IPS-NIHi7 (cell line): Measurements from ENCODE around the gene ZC3H15.
A peak's percentile ranks its signal among the peaks of the same experiment; 100 is the strongest.
"Not testable (repeated sequence)": the region's sequence is repeated elsewhere in the genome, so short reads cannot be mapped to it uniquely, and the experiment has no call there.

Source experiments
- DNase-seq: peaks from one replicate; pipeline ENCODE4 v3.0.0; 2012; ENCODE audit warnings: mixed read lengths; ENCODE audit errors: extremely low spot score

Gene ZC3H15

DNA sequence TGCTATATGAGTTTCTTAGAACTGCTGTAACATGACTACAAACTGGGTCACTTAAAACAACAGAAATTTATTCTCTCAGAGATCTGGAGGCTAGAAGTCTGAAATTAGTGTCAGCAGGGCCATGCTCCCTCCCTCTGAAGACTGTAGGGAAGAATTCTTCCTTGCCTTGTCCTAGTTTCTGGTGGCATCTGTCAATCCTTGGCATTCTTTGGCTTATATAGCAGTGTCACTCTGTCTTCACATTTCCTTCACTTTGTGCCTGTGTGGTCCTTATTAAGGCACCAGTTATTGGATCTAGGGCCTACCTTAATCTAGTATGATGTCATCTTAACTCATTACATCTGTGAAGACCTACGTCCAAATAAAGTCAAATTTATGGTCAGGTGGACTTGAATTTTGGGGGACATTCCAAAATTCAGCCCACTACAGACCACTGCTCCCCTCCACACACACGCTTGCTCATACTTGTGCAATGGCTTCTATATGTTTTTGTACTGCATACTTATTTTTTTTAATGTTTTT, 7.6 kb downstream of the ZC3H15 start:
- no peak for DNase-seq

DNA sequence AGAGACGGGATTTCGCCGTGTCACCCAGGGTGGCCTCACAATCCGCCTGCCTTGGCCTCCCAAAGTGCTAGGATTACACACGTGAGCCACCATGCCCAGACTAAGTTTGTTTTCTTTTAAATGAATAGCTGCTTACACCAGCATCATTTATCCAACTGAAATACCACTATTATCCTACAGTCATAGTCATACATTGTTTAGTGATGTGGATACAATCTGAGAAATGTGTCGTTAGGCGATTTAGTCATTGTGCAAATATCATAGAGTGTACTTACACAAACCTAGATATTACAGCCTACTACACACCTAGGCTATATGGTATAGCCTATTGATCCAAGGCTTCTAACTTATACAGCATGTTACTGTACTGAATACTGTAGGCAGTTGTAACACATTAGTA, 10.3 kb downstream of the ZC3H15 start:
- no peak for DNase-seq

DNA sequence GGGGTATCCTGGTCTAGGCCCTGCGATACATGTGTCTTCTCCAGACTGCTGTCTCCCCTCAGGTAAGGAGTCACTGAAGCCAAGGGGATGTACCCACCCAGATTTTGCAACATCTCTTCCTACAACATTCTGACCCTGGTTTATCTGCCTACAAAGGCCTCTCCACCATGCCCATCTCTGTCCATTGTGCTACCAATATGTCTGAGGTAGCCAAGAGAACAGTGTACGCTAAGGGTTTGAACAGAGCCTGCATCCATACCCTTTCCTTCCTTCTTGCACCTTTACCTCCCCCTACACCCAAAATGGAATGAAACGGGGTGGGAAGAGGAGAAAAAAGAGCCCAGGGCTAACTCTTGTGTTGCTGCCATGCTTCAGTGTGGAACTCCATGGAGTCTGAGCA, 11.9 kb downstream of the ZC3H15 start:
- DNase-seq, result no peak

DNA sequence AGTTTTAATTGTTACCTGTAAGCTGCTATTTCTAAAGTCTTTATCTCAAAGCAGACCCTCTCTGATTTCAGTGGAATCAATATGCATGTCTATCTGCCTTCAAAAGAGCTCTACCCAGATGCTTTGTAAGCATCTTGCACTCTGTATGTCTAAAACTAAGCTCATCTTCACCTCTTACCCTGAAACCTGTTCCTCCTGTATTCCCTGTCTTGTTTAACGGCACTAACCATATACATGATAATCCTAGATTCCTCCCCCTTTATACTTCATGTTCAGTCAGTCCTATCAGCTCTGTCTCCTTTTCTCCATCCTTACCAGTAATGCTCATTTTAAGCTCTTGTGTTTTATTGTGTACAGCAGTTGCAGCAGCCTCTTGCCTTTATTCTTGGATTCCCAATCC, 12.8 kb downstream of the ZC3H15 start:
- no peak for DNase-seq

DNA sequence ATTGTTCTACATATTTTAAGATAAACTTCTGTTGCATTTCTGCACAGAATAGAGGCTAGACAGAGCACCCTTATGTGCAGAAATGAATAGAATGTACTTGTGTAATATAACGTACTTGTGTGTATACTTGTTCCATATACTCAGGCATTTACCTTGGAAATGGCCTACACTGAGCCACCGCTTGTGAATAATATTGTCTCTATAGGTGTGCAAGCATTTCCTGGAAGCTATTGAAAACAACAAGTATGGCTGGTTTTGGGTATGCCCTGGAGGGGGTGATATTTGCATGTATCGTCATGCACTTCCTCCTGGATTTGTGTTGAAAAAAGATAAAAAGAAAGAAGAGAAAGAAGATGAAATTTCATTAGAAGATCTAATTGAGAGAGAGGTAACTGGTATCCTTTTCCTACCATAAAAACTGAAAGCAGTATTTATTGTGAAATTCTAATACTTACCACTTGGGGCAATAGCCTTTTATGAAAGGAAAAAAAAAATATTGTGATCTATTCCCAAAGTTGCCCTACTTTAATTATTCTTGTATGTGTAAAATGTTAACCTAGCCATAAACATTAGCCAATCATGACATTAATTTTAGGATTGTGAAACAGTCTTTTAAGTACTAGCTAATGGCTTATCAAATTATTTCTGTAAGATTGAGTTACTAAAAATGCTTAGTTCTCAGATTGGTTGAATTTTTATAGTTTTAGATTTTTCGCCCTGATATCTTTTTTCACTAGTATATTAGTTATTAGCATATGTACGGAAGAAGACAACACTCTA, 18.0 kb downstream of the ZC3H15 start:
- peak; percentile 12 for DNase-seq

DNA sequence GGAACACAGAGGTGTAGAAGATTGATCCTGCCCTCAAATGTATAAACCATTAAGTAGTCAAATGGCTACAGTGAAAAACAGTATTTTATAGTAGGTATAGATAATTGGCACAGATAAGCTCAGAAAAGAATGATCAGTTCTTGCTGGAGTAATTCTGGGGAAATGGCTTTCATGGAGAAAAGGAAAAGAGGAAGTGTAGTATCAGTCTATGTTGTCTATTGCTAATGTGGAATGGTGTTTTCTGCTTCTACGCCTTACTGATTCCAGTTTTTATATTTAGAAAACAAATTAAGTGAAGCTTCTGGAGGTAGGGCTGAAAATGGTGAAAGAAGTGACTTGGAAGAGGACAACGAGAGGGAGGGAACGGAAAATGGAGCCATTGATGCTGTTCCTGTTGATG, 22.2 kb downstream of the ZC3H15 start:
- no peak for DNase-seq

DNA sequence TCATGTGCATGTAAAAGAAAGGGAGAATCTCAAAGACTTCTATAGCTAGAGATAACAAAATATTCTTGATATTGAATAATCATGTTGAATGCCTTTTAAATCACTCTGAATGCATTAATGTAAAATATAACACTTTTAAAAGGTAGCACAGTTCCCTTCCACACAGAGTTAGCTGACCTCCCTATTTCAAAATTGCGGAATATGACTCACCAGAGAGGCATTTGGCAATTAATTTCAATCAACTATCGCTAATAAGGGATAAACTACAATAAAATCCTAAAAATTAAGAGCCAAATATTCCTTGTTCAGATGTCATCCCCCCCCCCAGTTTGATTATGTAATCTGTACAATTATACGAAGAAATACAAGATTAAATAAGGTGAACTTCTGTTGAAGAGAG, 29.3 kb downstream of the ZC3H15 start:
- DNase-seq, result no peak

DNA sequence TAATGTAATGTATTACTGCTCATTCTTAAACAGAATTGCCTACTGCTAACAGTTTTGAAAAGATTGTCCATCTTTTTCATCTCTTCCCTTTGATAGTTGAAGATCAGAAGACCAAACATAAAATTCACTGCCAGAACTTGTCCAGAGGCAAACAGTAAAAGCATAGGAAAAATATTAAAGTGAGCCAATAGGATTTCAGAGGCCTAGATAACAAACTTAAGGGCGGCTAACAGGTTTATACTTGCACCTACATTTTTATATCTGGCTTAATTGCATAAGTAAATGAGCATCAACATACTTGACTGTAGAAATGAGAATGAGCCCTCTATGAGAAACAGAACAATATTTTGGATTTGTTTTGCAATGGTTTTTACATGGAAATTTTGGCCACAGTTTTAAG, 30.3 kb downstream of the ZC3H15 start:
- DNase-seq, result no peak

DNA sequence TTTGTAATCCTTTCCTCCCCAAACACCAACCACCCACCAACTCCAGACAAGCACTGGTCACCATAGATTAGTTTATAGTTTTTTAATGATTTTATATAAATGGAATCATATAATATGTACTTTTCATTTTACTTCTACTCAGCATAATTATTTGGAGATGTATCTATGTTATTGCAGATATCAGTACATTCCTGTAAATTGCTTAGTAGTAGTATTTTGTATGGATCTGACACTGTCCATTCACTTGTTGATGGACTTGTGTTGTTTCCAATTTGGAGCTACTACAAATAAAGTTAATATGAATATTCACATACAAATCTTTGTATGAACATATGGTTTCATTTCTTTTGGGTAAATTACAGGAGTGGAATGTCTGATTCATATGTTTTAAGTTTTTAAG, 31.0 kb downstream of the ZC3H15 start:
- no peak for DNase-seq

DNA sequence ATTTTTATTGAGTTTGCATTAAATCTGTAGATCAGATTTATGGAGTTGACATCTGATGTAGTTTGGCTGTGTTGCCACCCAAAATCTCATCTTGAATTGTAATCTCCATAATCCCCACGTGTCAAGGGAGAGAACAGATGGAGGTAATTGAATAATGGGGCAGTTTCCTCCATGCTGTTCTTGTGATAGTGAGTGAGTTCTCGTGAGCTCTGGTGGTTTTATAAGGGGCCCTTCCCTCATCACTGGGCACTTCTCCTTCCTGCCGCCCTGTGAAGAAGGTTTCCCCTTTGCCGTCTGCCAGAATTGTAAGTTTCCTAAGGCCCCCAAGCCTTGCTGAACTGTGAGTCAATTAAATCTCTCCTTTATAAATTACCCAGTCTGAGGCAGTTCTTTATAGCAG, 32.2 kb downstream of the ZC3H15 start:
- DNase-seq, result no peak

DNA sequence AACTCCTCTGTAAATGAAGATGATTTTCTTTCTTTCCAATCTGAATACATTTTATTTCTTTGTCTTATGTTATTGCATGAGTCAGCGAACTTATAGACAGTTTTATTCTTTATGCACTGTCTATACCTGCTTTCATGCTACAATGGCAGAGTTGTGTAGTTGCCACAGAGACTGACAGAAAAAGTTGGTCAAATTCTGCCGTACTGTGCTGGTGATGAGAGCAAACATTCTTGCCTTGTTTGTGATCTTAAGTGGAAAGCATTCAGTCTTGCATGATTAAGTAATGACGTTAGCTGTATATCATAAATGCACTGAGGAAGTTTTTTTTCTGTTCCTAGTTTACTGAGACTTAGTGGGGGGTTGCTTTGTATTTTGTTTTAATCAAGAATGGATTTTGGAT, 32.9 kb downstream of the ZC3H15 start:
- no peak for DNase-seq

DNA sequence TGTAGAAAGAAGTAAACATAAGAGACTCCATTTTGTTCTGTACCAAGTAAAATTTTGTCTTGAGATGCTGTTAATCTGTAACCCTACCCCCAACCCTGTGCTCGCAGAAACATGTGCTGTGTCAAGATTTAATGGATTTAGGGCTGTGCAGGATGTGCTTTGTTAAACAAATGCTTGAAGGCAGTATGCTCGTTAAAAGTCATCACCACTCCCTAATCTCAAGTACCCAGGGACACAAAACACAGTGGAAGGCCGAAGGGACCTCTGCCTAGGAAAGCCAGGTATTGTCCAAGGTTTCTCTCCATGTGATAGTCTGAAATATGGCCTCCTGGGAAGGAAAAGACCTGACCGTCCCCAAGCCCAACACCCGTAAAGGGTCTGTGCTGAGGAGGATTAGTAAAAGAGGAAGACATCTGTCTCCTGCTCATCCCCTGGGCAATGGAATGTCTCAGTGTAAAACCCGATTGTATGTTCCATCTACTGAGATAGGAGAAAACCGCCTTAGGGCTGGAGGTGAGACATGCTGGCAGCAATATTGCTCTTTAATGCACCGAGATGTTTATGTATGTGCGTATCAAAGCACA, 35.6 kb downstream of the ZC3H15 start:
- DNase-seq, result not testable (repeated sequence)

DNA sequence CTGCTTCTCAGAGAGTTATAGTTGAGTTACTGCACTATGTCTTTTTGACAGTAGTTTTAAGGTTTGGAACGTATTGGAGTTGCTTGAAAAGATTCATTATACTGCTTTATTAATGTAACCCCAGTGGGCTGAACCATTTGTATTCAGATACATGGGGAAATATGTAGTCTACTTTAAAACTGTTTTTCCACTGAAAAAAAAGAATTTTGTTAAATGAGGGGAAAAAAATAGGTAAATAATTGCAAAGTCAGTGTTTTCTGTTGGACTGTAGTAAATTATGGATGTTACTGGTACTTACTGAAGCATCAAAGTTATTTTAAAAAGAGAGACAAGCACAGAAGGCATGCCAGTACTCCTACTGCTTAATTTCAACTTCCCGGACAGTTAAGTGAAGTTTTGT, 36.4 kb downstream of the ZC3H15 start:
- DNase-seq, result no peak

DNA sequence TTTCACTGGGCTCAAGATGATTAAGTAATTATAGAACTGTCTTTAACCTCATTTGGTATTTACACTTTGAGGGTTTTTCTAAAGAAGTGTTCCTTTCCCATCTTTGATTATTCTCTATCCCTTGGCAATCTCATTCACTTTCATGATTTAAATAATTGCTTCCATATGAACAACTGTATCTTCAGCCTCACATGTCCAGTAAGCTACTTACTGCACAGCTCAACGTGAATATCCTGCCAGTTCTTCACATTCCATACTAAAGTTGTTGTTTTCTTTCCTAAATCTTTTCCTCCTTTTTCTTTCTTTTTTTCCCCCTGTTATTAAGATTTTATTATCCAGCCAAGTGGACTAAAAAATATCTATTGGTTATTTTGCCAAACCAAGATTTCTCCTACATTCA, 37.7 kb downstream of the ZC3H15 start:
- no peak for DNase-seq

DNA sequence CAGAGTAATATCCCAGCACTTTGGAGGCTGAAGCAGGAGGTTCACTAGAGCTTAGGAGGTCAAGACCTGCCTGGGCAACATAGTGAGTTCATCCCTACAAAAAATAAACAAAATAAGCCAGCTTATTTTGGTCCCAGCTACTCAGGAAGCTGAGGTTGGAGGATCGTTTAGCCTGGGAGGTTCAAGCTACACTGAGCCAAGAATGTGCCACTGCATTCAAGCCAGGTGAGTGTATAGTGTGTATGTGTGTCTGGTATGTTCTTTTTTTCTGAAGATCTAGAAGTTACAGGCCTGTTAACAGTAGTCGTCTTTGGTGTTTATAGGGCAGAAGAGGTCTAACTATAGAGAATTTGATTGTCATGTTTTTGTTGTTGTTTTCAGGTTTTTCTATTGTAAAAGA, 40.2 kb downstream of the ZC3H15 start:
- DNase-seq, result no peak

DNA sequence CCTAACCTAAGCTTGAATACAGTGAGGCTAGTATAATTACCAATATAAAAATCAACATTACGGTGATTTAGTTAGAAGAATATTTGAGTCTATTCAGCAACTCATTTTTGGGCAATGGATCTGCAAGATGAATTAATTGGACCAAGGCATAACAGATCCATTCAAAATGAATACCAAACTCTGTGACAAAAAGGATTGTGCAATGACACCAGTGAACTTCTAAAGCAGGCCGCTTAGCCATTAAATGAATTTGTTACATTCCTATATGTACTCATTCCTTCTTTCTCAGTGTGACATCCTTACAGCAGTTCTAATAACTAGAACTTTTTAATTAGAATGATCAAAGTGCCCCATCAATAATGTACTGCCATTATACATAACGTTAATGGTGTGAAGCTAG, 44.3 kb downstream of the ZC3H15 start:
- DNase-seq, result no peak

DNA sequence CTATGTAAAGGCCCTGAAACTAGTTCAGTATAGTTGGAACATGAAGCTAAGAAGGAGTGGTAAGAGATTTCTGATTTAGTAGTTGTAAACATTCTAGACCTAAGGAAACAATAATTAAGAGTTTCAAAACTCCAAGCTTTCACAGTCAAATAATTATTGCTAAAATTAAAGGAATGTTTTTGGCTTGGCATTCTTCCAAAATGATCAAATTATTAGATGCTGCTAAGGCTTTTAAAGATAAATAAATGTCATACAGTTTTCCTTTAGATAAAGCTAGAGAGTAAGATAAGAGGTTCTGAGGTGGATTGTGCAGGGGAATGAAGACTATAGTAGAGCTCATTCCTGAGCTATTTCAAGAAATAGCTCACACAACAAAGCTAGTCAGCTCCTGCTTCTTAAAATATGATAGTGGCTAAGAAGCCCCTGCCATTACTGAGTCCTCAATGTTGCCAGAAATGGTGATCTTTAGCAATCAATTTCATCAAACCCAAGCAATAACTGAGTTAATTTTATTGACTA, 45.3 kb downstream of the ZC3H15 start:
- no peak for DNase-seq

DNA sequence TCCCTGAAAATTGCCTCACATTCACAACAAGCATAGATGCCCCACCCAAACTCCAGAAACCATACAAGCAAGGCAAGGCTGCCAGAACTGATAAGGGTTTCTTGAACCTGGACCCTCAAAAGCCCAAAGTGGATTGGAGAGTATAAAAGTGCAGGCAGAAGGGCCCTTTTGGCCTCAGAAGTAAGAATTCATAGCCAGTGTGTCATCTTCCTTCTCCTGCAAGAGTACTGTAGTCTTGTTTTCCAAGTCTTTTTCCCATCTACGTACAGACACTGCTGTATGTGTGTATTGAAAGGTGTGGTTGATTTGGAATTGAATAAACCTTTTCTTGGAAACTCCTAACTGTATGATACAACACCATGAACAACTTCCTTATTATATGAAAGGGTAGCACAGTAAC, 46.8 kb downstream of the ZC3H15 start:
- no peak for DNase-seq

DNA sequence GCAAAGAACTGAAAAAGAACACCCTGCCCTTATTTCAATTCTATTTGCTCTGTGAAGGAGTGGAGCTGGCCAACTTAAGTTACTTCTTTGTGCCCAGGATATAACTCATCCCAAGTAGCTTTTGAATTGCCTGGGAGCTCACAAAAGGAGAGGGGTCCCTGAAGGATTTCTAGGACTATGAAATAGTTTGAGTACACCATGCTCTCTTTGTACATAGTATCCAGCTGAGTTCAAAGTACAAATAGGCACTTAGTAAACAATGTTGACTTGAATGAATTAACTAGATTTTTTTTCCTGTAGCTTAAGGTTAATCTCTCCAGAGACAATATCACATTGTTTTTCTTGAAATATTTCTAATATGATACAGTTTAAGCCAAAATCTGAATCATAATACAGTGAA, 47.7 kb downstream of the ZC3H15 start:
- no peak for DNase-seq

DNA sequence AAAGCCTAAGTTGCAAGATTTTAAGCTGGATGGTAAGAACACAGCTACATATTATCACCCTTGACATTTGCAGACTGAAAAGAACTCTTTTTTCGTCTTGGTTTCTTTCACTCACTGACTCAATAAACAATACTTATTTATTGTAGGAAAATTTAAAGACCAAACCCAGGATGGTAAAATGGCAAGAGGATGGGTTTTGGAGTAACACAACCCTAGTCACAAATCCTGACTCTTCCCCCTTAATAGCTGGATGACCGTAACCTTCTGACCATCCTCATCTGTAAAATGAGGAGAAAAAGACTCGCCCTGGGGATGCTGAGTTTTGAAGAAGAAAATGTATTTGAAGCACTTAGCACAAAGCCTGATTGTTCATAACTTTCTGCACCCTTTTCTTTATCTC, 48.3 kb downstream of the ZC3H15 start:
- DNase-seq, result no peak

DNA sequence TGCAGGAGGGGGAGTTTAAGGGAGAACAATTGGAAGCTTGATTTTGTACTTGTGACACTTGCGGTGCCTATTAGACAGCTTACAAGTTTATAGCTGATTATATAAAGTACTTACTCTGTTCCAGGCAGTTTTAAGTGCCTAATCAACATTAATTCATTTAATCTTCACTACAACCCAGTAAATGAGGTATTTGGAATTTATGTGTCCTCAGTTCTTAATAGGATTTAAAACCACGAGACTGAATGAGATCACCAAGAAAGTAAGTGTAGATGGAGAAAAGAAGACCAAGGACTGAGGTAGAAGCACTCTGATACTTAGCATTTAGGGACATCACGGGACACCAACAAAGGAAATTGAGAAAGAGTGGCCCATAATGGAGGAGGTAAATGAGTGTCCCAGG, 49.8 kb downstream of the ZC3H15 start:
- no peak for DNase-seq

DNA sequence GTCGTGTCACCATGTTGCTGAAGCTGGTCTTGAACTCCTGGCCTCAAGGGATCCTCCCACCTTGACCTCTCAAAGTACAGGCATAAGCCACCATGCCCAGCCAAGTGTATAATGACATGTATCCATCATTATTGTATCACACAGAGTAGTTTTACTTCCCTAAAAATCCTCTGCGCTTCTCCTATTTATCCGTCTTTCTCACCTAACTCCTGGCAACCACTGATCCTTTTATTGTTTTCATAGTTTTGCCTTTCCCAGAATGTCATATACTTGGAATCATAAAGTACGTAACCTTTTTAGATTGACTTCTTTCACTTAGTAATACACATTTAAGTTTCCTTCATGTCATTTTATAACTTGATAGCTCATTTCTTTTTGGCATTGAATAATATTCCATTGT, 51.0 kb downstream of the ZC3H15 start:
- no peak for DNase-seq

DNA sequence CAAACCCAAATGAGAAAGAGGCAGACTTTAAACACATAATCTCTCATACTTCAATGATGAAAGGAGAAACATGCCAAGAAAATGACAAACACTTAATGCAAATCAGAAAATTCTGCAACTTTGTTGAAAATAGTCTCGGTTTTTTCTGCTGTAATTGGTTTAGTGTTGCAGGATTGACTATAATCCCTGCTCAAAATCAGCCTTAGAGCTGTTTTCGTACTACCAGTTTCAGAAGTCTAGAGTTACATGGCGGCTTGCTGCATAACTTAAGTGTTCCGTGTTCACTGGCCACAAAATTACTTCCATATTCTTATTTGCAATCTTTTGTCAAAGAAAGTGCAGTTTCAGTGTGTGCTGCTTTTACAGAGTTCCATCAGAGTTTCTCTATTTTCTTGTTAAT, 54.9 kb downstream of the ZC3H15 start:
- DNase-seq, result no peak
